A549 treated with DMSO at 1 μM for 4 hours (cell line): ENCODE results near the gene F8A3. TPM values are rescaled to one million over a fixed set of nuclear protein-coding genes. Genes with fewer than 3 reads are reported as not detected.

ENCODE experiments used
- total RNA-seq: library from RNA; stranded (reverse); fragments of 200-300 nt; extraction: Qiagen RNA extraction; gene quantifications from 5 replicates; pipeline ENCODE4 v1.2.3, GENCODE V29; 2022; ENCODE audit warnings: low read depth

F8A3 gene
- 0.37 to 1.1 TPM (median 0.65 TPM) in 5 replicates for total RNA-seq

DNA sequence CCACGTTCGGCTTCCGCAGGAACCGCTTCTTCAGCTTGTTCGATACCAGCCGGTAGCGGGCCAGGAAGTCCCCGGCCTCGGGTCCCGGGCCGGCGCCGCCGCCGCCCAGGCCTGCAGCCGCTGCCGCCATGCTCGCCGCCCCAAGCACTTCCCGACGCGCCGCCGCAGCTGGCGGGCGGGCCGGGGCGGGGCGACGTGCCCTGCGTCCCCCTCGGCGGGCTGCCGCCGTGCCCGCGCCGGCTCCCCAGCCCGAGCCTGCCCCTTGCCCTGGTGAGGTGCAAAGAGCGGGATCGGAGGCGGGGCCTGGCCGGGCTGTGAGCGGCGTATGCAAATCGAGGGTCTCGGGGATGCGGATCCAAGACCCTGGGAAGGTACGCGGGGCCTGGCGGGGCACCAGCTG, at the start of gene F8A3:
Gene F8A3, minus strand, starts transcription at position 150 of the 400 bp plus-strand sequence. Its CDS starts 20 bp downstream, at position 130.

Other genes starting within 250 kb of the F8A3 start
- gene VBP1, start 242.2 kb downstream of the F8A3 start, total RNA-seq = 50.8 to 61.3 TPM (median 53.3 TPM) in 5 replicates
- gene RAB39B, start 194.1 kb downstream of the F8A3 start, total RNA-seq = 0.66 to 0.85 TPM (median 0.85 TPM) in 5 replicates
- 0.05 to 0.23 TPM (median 0.17 TPM) in 4 of 5 replicates, not detected in the other for gene CLIC2, start 124.0 kb downstream of the F8A3 start, total RNA-seq
- not detected in 5 replicates for gene F8A2, start 76.5 kb downstream of the F8A3 start, total RNA-seq
- gene SPRY3, start 154.0 kb upstream of the F8A3 start, total RNA-seq = 0.10 to 0.15 TPM (median 0.14 TPM) in 5 replicates
- gene TMLHE, start 154.3 kb upstream of the F8A3 start, total RNA-seq = 9.5 to 12.9 TPM (median 10.9 TPM) in 5 replicates